Liver (tissue), 9 donors: Measurements from ENCODE around the gene CA9. TPM values are rescaled to one million over a fixed set of nuclear protein-coding genes. Genes with fewer than 3 reads are reported as not detected.
A peak's percentile ranks its signal among the peaks of the same experiment; 100 is the strongest.

Experiments used
- DNase-seq: peaks from one replicate; pipeline ENCODE4 v3.0.0-alpha.2; 2017; ENCODE audit warnings: low spot score
- H3K27ac ChIP-seq, 2 donors: one replicate each; pipeline ENCODE4 v1.7.0; 2013; ENCODE audit warnings: inconsistent platforms in 2 of 2, low read length in 2 of 2, control low read depth in 1 of 2, low read depth in 1 of 2, mild to moderate bottlenecking in 1 of 2
- H3K27me3 ChIP-seq, 4 donors: one replicate each; pipeline versions ENCODE4 v1.6.1 to v1.7.0; 2013; ENCODE audit warnings: low read length in 3 of 4, inconsistent platforms in 1 of 4, mild to moderate bottlenecking in 1 of 4, moderate library complexity in 1 of 4; ENCODE audit not compliant: control insufficient read depth in 4 of 4, insufficient read depth in 4 of 4
- H3K36me3 ChIP-seq, 4 donors: one replicate each; pipeline versions ENCODE4 v1.6.1 to v1.7.0; 2013; ENCODE audit warnings: low read length in 3 of 4, mild to moderate bottlenecking in 3 of 4, low read depth in 1 of 4, moderate library complexity in 1 of 4; ENCODE audit not compliant: control insufficient read depth in 4 of 4, insufficient read depth in 3 of 4
- H3K4me1 ChIP-seq, 4 donors: one replicate each; pipeline versions ENCODE4 v1.6.1 to v1.7.0; 2013; ENCODE audit warnings: low read length in 3 of 4, mild to moderate bottlenecking in 3 of 4, moderate library complexity in 1 of 4; ENCODE audit not compliant: control insufficient read depth in 4 of 4, insufficient read depth in 4 of 4
- H3K4me3 ChIP-seq, 3 donors: one replicate each; pipeline versions ENCODE4 v1.6.1 to v1.7.0; 2013; ENCODE audit warnings: low read length in 3 of 3, control low read depth in 1 of 3, low read depth in 1 of 3, mild to moderate bottlenecking in 1 of 3
- H3K9ac ChIP-seq, 2 donors: one replicate each; pipeline ENCODE4 v1.7.0; 2013; ENCODE audit warnings: low read length in 2 of 2, mild to moderate bottlenecking in 2 of 2, moderate library complexity in 2 of 2, control low read depth in 1 of 2, low read depth in 1 of 2
- H3K9me3 ChIP-seq, 4 donors: one replicate each; pipeline versions ENCODE4 v1.6.1 to v1.7.0; 2013; ENCODE audit warnings: low read length in 3 of 4; ENCODE audit not compliant: control insufficient read depth in 4 of 4
- CTCF ChIP-seq: fragments of 150-350 bp; IDR thresholded peaks from 2 replicates; pipeline ENCODE4 v1.5.1; 2017; ENCODE audit warnings: improper control_type of control experiment, low read depth, low read length; ENCODE audit not compliant: missing input control
- FOXA2 ChIP-seq: IDR thresholded peaks from 2 replicates; pipeline ENCODE4 v1.6.1; 2016; ENCODE audit warnings: antibody characterized with exemption
- HNF4A ChIP-seq, 2 donors: conservative IDR thresholded peaks; 2 replicates each; pipeline ENCODE4 v1.6.1; 2016; ENCODE audit warnings: antibody characterized with exemption in 2 of 2, mild to moderate bottlenecking in 2 of 2
- HNF4G ChIP-seq: IDR thresholded peaks from 2 replicates; pipeline ENCODE4 v1.6.1; 2016; ENCODE audit warnings: antibody characterized with exemption
- JUND ChIP-seq, 2 donors: IDR thresholded peaks; 2 replicates each; pipeline ENCODE4 v1.6.1; 2016; ENCODE audit warnings: antibody characterized with exemption in 2 of 2
- NR2F2 ChIP-seq: IDR thresholded peaks from 2 replicates; pipeline ENCODE4 v1.6.1; 2016; ENCODE audit warnings: antibody characterized with exemption
- RAD21 ChIP-seq, 2 donors: IDR thresholded peaks; 2 replicates each; pipeline ENCODE4 v1.6.1; 2016; ENCODE audit warnings: antibody characterized with exemption in 2 of 2, mild to moderate bottlenecking in 2 of 2
- REST ChIP-seq: IDR thresholded peaks from 2 replicates; pipeline ENCODE4 v1.6.1; 2016; ENCODE audit warnings: antibody characterized with exemption, mild to moderate bottlenecking
- SP1 ChIP-seq: IDR thresholded peaks from 2 replicates; pipeline ENCODE4 v1.6.1; 2018; ENCODE audit warnings: antibody characterized with exemption, mild to moderate bottlenecking
- YY1 ChIP-seq: IDR thresholded peaks from 2 replicates; pipeline ENCODE4 v1.6.1; 2016; ENCODE audit warnings: antibody characterized with exemption, mild to moderate bottlenecking
- ZBTB33 ChIP-seq: IDR thresholded peaks from 2 replicates; pipeline ENCODE4 v1.6.1; 2016; ENCODE audit warnings: antibody characterized with exemption
- WGBS: extraction: QIAGEN DNeasy Blood & Tissue Kit; methylation state at CpG from one replicate; pipeline ENCODE4 v1.1.7; 2013; 5-methylcytosine and 5-hydroxymethylcytosine counted together
- polyA plus RNA-seq, 2 donors: library from polyadenylated mRNA; stranded (reverse) in 1 of 2; unstranded in 1 of 2; fragments of 200-250 nt in 1 of 2; fragments of >200 nt in 1 of 2; fragmentation: Nextera tagmentation in 1 of 2; extraction: Ambion mirVana in 1 of 2; gene quantifications; one replicate each; pipeline versions ENCODE4 v1.2.1 to v1.2.3, GENCODE V29; 2013 to 2015
- total RNA-seq, 2 donors: library from RNA; depleted of rRNA; stranded (reverse); fragments of >200 nt; gene quantifications; one replicate each; pipeline ENCODE4 v1.2.3, GENCODE V29; 2014
- donor health status: healthy.
- donor health status: healthy.
- donor health status: healthy.
- donor health status: healthy.
- donor health status: healthy.

Gene CA9
- total and polyA plus RNA-seq, 4 donors: 0.47 to 2.2 (median 0.80) TPM

GRCh38 chr9:35684921-35685320 lies 11.2 kb downstream of the CA9 start (continued):
- TF ChIP-seq ZBTB33 (no peak), RAD21 (IDR thresholded peaks at IDR 0.05) (no peak), YY1 (no peak), SP1 (no peak), HNF4G (no peak), HNF4A (conservative IDR thresholded peaks at IDR 0.05) (no peak)

GRCh38 chr9:35685506-35685905 lies 11.8 kb downstream of the CA9 start:
- peak; percentile 71 for TF ChIP-seq NR2F2
- no peak for TF ChIP-seq REST
- no peak for TF ChIP-seq YY1
- TF ChIP-seq RAD21 (IDR thresholded peaks at IDR 0.05): no peak
- no peak for TF ChIP-seq FOXA2
- TF ChIP-seq JUND (IDR thresholded peaks at IDR 0.05): no peak
- no peak for TF ChIP-seq HNF4A (conservative IDR thresholded peaks at IDR 0.05)
- no peak for TF ChIP-seq HNF4G
- Histone ChIP-seq H3K9ac (no peak overlapping the region), H3K36me3 (peaks cover 0 to 2% (median 0%) of the 10 kb centered on the region in 4 donors), H3K4me1 (peaks cover 0 to 4% (median 2%) of the 10 kb centered on the region in 4 donors), H3K9me3 (no peaks in the 10 kb centered on the region), H3K4me3 (no peak overlapping the region), H3K27ac (no peak overlapping the region), H3K27me3 (no peaks in the 10 kb centered on the region)
- no peak for DNase-seq
- 77% methylated on average over 13 of the region's 13 CpGs for WGBS

- no peak overlapping the region for H3K27ac ChIP-seq
- peaks cover 0 to 10% (median 5%) of the 10 kb centered on the region in 4 donors for H3K4me1 ChIP-seq
- H3K4me3 ChIP-seq: no peak overlapping the region
- H3K27me3 ChIP-seq: no peaks in the 10 kb centered on the region
- DNase-seq: no peak
- H3K9me3 ChIP-seq: no peaks in the 10 kb centered on the region
- peaks cover 0 to 2% (median 0%) of the 10 kb centered on the region in 4 donors for H3K36me3 ChIP-seq
- TF ChIP-seq CTCF (no peak), FOXA2 (no peak)
- 88% methylated on average over 11 of the region's 11 CpGs for WGBS
- H3K9ac ChIP-seq: no peak overlapping the region
Observed at GRCh38 chr9:35686222-35687203, 12.8 kb downstream of the CA9 start.
